GM18858 (cell line): Measurements from ENCODE around the gene OR8A1.
"Not testable (repeated sequence)": the region's sequence is repeated elsewhere in the genome, so short reads cannot be mapped to it uniquely, and the experiment has no call there.

ENCODE experiments used
- ATAC-seq: cut with Tn5 transposase; IDR thresholded peaks from one replicate; pipeline ENCODE4 v1.9.1; 2021; ENCODE audit not compliant: unreplicated experiment

OR8A1 gene

DNA sequence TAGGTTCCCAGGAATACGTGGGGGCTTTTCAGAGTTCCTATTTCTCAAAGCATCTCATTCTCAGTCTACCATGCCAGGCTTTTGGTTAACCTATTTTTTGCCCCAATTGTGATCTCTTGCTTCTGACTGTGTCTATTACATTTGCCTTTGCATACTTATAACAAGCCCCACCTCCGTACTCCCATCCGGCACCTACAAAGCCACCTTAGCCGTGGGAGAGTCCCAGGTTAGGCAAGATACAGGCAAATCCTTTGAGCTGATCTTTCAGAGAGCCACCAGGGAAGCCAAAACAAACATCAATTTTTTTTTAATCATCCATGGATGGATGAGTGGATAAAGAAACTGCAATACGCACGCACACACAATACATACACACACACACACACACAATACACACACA lies 22.8 kb downstream of the OR8A1 start:
- ATAC-seq = no peak

DNA sequence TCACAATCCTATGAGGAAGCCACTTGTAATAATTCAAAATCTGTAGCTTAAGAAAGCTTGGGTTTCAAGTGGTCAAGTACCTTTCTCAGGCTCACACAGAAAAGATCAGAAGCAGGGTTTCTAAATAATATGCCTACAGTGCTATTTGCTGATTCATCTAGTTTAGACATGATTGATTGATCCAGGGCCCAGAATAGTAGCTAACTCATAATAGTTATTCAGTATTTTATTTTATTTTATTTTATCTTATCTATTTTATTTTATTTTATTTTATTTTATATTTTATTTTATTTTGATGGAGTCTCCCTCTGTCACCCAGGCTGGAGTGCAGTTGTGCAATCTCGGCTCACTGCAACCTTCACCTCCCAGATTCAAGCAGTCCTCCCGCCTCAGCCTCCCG lies 25.5 kb downstream of the OR8A1 start:
- ATAC-seq = no peak

DNA sequence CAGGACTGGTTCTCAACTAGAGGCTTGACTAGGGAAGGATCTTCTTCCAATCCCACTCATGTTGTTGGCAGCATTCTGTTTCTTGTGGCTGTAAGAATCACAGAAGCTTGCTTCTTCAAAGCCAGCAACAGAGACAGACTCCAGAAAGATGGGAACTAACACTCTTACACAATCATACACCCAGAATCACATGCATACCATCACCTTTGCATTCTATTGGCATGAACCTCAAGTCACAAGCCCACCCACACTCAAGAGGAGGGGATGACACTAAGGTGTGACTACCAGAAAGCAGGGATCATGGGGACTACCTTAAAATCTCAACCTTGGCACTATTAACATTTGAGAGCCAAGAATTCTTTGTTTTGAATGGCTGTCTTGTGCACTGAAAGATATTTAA lies 27.8 kb downstream of the OR8A1 start:
- ATAC-seq = no peak

DNA sequence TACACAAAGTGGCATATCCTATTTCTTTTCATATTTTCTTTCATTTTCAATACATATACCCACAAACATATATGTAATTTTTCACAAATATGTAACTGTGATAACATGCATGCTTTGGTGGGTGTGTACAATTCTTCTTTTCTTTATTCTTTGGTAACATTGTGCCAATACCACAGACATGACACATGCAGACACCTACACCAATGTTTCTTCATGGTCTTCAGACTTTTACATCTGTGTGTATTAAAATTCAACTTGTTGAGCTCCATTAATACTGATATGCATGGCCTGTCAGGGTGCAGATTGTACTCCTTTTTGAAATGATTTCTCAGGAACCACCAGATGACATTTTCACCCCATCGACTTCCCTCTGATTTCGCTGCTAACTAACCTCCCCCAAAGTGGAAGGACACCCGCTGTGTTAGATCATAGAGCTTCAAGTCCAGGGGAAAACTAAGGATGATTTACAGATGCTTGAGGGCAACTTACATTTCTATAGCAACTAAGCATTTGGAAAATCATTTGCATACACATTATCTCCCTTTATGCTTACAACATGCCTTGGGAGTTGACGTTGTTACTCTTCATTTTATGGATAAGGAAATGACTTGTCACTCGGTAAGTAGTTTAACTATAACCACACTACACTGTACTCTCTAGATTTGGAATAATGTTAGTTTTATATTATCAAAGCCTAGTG lies 31.0 kb downstream of the OR8A1 start:
- no peak for ATAC-seq

DNA sequence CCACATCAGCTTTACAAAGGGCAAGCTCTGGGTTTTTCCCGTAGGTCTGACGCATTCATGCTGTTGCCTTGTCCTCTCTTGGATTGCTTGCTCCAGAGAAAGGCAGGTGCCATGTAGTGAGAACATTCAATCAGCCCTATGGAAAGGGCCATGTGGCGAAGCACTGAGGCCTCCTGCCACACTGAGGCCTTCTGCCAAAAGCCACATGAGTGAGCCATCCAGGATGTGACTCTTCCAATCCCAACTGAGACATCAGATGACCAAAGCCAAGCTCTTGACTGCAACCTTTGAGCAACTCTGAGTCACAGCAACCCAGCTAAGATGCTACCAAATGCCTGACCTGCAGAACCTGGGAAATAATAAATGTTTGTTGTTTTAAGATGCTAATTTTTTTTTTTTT lies 32.4 kb downstream of the OR8A1 start:
- no peak for ATAC-seq

DNA sequence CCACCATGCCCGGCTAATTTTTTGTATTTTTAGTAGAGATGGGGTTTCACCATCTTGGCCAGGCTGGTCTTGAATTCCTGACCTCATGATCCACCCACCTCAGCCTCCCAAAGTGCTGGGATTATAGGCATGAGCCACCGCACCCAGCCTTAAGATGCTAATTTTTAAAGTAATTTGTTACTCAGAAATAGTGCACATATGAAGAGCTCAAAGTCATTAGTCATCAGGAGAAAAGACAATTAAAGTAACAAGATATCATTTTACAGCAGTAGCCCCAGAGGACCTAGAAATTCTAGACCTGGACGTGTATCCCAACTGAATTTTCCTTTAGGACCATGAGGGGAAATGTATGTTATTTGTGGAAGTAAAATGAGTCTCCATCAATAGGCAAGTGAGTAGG lies 32.9 kb downstream of the OR8A1 start:
- ATAC-seq = not testable (repeated sequence)

DNA sequence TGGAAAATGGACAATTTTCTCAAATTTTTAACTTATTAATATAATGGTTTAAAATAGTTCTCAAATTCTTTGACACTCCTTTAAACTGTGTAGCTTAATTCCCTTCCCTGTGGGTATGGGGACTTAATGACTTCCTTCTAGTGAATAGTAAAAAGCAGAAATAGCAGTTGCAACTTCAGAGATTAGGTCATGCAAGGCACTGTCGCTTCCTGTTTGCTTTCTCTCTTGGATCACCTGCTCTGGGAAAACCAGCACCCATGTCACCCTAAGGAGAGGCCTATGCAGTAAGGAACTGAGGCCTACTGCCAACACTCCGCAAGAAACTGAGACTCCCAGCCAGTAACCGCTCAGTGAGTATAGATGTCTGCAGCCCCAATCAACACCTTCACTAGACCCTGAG lies 35.9 kb downstream of the OR8A1 start:
- ATAC-seq = no peak

DNA sequence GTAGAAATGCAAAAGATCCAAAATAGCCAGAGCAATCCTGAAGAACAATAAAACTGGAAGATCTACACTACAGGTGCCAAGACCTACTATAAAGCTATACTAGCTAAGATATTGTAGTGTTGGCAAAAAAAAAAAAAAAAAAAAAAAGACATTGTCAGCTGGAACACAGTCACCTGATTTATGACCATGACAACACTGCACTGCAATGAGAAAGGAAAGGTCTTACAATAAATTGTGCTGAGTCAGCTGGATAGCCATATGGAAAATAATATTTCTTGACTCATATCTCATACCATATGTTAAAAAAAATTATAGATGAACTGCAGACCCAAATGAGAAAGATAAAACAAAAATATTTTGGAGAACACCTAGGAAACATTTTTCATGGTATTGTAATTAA lies 38.4 kb downstream of the OR8A1 start:
- ATAC-seq = no peak

DNA sequence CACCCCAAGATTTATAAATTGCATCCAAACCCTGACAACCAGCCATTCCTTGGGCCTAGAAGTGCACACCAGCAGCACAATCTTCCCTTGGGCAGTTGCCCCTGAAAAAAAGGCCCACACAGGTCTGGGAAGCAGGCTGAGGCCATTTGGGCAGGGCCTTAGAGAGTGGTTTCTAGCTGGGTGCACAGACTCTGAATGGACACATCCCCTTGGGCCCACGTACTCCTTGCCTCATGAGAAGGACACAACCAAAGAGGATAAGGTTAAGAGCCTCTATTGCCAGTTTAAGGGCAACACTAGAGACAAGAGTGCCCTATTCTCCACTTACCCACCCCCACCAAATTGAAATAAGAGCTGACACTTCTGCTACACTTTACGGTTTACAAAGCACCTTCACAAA lies 40.5 kb downstream of the OR8A1 start:
- no peak for ATAC-seq

DNA sequence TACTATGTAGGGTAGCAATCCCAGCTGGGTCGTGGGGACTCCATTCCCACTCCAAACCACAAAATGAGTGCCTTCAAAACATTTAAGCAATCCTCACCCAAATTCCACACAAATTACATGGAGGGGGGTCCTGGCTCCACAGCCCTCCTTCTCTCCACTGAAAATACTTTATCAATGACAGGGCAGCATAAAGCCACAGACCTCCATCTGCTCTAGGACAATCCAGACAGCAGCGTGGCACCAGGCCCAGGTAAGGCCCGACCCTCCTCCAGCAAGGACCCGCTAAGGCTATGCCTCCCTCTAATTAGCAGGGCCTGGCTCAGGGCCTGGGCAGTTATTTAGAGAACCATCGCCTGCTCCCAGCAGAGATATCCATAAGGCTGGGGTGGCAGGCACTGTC lies 41.3 kb downstream of the OR8A1 start, which contains the start of gene PANX3:
PANX3 (plus strand) TSS at position 365 of the 400 bp plus-strand sequence. CDS start 129 bp downstream, outside the sequence.
- ATAC-seq = no peak

DNA sequence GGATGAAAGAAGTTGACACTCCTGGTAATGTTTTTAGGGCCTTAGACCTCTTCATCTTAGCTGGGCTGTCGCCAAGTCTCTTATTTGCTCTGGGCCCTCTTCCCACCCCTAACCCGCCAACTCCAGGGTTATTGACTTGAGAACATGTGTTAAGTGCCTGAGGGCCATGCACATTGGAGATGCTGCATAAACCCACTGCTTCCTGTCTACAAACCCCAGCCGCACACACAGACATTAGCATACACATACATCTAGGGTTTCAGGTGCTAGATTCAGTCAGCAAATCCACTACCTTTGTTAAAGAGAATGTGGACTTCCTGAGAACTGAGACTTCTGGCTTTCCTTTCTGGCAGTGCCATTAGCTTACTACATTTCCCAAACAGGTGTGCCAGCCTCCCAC lies 42.2 kb downstream of the OR8A1 start:
- no peak for ATAC-seq

DNA sequence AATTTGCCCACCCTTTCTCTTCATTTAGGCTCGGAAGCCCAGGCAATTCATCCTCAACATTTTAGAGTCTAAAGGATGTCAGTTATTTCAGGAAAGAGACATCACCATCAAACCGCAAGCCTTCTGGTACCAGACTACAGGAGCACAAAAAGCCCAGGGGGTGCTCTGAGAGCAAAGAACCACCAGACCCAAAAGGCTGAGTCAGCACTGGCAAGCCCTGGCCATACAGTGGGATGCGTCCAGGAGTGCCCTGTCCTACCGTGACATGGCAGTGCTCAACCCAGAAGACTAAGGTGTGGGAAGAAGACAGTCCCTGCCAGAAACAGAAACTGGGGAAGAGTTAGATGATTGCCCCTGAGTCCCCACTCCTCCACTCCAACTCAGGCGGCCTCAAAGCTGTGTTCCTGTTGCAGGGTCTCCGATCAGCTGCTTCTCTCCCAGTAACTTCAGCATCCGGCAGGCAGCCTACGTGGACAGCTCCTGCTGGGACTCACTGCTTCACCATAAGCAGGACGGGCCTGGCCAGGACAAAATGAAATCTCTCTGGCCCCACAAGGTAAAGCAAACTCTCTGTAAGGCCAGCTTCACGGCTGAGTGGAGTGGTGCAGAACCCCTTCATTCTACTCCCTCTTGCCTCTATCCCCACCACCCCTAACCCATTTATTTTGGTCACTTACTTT lies 42.9 kb downstream of the OR8A1 start:
- no peak for ATAC-seq

DNA sequence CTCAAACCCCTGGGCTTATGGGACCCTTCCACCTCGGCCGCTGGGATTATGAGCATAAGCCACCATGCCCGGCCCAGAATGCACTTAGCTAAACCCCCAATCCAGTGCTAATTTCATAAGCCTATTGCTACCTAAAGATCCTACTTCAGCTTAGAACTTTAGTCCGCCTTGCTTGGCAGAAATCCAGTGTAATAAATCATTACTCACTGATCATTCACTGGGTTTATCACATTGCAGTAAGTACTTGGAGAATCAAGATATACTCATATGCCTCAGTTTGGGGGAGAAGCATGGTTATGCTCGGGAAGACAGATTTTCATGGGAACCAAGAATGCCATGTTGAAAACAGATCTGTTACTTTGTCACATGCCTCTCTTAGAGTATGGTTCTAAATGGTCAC lies 49.1 kb downstream of the OR8A1 start:
- ATAC-seq = no peak
